Measurements from ENCODE around the gene ADRM1. TPM values are rescaled to one million over a fixed set of nuclear protein-coding genes. Genes with fewer than 3 reads are reported as not detected.

ADRM1 gene
- total RNA-seq, 1 experiment from 2014 or later, result 227 TPM

DNA sequence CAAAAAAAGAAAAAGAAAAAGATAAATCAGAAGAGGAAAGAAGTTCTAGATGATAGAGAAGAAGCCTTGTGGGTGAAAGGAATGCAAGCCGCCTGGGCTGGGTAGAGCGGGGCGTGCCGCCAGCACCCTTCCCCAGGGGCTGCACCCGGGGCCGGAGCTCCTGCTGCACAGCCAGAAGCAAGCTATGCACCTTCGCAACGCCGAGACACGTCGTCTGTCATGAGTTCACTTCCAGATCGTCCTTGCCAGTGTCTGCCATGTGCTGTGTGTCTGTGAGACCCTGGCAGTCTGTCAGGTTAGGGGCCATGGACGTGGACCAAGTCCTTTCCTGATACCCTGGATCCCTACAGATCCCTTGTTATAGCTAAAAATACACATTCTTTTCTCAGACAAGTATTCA lies 25.5 kb upstream of the ADRM1 start:
- TF ChIP-seq, protein P1, sequence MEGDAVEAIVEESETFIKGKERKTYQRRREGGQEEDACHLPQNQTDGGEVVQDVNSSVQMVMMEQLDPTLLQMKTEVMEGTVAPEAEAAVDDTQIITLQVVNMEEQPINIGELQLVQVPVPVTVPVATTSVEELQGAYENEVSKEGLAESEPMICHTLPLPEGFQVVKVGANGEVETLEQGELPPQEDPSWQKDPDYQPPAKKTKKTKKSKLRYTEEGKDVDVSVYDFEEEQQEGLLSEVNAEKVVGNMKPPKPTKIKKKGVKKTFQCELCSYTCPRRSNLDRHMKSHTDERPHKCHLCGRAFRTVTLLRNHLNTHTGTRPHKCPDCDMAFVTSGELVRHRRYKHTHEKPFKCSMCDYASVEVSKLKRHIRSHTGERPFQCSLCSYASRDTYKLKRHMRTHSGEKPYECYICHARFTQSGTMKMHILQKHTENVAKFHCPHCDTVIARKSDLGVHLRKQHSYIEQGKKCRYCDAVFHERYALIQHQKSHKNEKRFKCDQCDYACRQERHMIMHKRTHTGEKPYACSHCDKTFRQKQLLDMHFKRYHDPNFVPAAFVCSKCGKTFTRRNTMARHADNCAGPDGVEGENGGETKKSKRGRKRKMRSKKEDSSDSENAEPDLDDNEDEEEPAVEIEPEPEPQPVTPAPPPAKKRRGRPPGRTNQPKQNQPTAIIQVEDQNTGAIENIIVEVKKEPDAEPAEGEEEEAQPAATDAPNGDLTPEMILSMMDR (IDR thresholded peaks at IDR 0.05; ENCODE audit: unreplicated experiment), result no peak
- peaks cover 81% of the 10 kb centered on the region for H3K36me3 Mint-ChIP-seq (ENCODE audit: insufficient read depth, unreplicated experiment)

DNA sequence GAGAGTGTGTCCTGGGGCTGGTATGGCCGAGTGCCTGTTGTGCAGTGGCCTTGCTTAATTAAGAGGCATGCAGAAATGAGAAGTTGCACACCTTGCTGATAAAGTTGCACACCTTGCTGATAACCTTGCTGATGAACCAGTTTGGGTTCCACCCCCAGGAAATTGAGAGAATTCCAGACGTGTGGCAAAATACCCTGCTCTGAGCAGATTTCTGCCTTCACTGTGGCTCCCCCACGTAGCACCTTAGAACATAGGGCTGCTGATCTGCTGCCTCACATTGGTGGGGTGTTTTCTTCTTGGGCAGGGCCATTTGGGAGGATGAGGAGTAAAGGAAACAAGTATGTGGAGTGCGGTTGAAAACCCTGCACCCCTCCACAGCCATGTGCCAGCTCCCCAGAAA lies 22.5 kb upstream of the ADRM1 start:
- no peaks in the 10 kb centered on the region for H3K9me3 Mint-ChIP-seq (ENCODE audit: low read depth, unreplicated experiment)
- H3K4me3 Mint-ChIP-seq (ENCODE audit: low read depth, unreplicated experiment), result no peak overlapping the region
- BruUV-seq (replicated peaks), result no TSS peak
- intact Hi-C loops (cut with micrococcal nuclease; ENCODE audit: unreplicated experiment), result no loop called here
- no peak overlapping the region for H3K27ac Mint-ChIP-seq (ENCODE audit: unreplicated experiment)
- H3K27me3 Mint-ChIP-seq (ENCODE audit: unreplicated experiment), result no peaks in the 10 kb centered on the region
- peaks cover 76% of the 10 kb centered on the region for H3K36me3 Mint-ChIP-seq (ENCODE audit: insufficient read depth, unreplicated experiment)
- H3K4me1 Mint-ChIP-seq (ENCODE audit: low read depth, unreplicated experiment), result no peaks in the 10 kb centered on the region
- CTCF ChIA-PET, result no interaction called here
- no peak for DNase-seq
- TF ChIP-seq, protein P1 (IDR thresholded peaks at IDR 0.05; ENCODE audit: unreplicated experiment), result no peak

More for the DNA sequence above, 25.5 kb upstream of the ADRM1 start:
- Mint-ChIP-seq H3K27ac (ENCODE audit: unreplicated experiment) (no peak overlapping the region), H3K9me3 (ENCODE audit: low read depth, unreplicated experiment) (no peaks in the 10 kb centered on the region), H3K4me1 (ENCODE audit: low read depth, unreplicated experiment) (no peaks in the 10 kb centered on the region), H3K27me3 (ENCODE audit: unreplicated experiment) (no peaks in the 10 kb centered on the region), H3K4me3 (ENCODE audit: low read depth, unreplicated experiment) (no peak overlapping the region)
- BruUV-seq (replicated peaks), result no TSS peak
- DNase-seq, result no peak
- intact Hi-C loops (cut with micrococcal nuclease; ENCODE audit: unreplicated experiment), result no loop called here
- CTCF ChIA-PET, result no interaction called here

- intact Hi-C loops (cut with micrococcal nuclease; ENCODE audit: unreplicated experiment), result no loop called here
- DNase-seq, result no peak
- no peaks in the 10 kb centered on the region for H3K4me1 Mint-ChIP-seq (ENCODE audit: low read depth, unreplicated experiment)
- CTCF ChIA-PET, result interaction anchor here (0.7 kb wide), 1 partner anchor 137 kb away, joined by 3 read pairs; no protein-coding TSS in a partner anchor
- TF ChIP-seq, protein P1 (IDR thresholded peaks at IDR 0.05; ENCODE audit: unreplicated experiment), result no peak
- H3K27ac Mint-ChIP-seq (ENCODE audit: unreplicated experiment), result no peak overlapping the region
- no peaks in the 10 kb centered on the region for H3K27me3 Mint-ChIP-seq (ENCODE audit: unreplicated experiment)
- no peak overlapping the region for H3K4me3 Mint-ChIP-seq (ENCODE audit: low read depth, unreplicated experiment)
- H3K9me3 Mint-ChIP-seq (ENCODE audit: low read depth, unreplicated experiment), result no peaks in the 10 kb centered on the region
- BruUV-seq (replicated peaks), result no TSS peak
- peaks cover 79% of the 10 kb centered on the region for H3K36me3 Mint-ChIP-seq (ENCODE audit: insufficient read depth, unreplicated experiment)
Observed at GRCh38 chr20:62281161-62281933, 21.4 kb upstream of the ADRM1 start.

- Mint-ChIP-seq H3K27ac (ENCODE audit: unreplicated experiment) (no peak overlapping the region), H3K27me3 (ENCODE audit: unreplicated experiment) (no peaks in the 10 kb centered on the region), H3K9me3 (ENCODE audit: low read depth, unreplicated experiment) (no peaks in the 10 kb centered on the region), H3K36me3 (ENCODE audit: insufficient read depth, unreplicated experiment) (peaks cover 77% of the 10 kb centered on the region), H3K4me1 (ENCODE audit: low read depth, unreplicated experiment) (no peaks in the 10 kb centered on the region), H3K4me3 (ENCODE audit: low read depth, unreplicated experiment) (no peak overlapping the region)
- TF ChIP-seq, protein P1 (IDR thresholded peaks at IDR 0.05; ENCODE audit: unreplicated experiment), result no peak
- BruUV-seq (replicated peaks), result no TSS peak
- intact Hi-C loops (cut with micrococcal nuclease; ENCODE audit: unreplicated experiment), result no loop called here
- CTCF ChIA-PET, result no interaction called here
- DNase-seq, result no peak
Observed at GRCh38 chr20:62282103-62282502, 20.7 kb upstream of the ADRM1 start.

Data from Calu3 (cell line).